NB4 (cell line): ENCODE data around the gene PSMC5.

Experiments used
- CTCF ChIP-seq: IDR thresholded peaks from one replicate; pipeline ENCODE4 v1.5.1; 2012; ENCODE audit warnings: low read depth, low read length
- MAX ChIP-seq: IDR thresholded peaks from 2 replicates; pipeline ENCODE4 v1.6.1; 2011; ENCODE audit warnings: low read depth, low read length
- MYC ChIP-seq: IDR thresholded peaks from 2 replicates; pipeline ENCODE4 v1.6.1; 2011; ENCODE audit warnings: low read depth, low read length
- POLR2A ChIP-seq: IDR thresholded peaks from 2 replicates; pipeline ENCODE4 v1.6.1; 2011; ENCODE audit warnings: mild to moderate bottlenecking; ENCODE audit not compliant: insufficient read length; ENCODE audit errors: extremely low read depth

- TF ChIP-seq CTCF (no peak), MAX (no peak), POLR2A (no peak), MYC (no peak)
Measured at GRCh38 chr17:63824362-63824761, 2.9 kb upstream of the PSMC5 start.
